ENCODE measurements around the gene GMDS.
"Not testable (repeated sequence)": the region's sequence is repeated elsewhere in the genome, so short reads cannot be mapped to it uniquely, and the experiment has no call there.

Gene GMDS

GRCh38 chr6:1762203-1762602 is 483.2 kb downstream of the GMDS start:
- no peak for DNase-seq

GRCh38 chr6:1761477-1761877 is 483.9 kb downstream of the GMDS start:
- no peak for DNase-seq

GRCh38 chr6:1760876-1761275 is 484.5 kb downstream of the GMDS start:
- DNase-seq: no peak

GRCh38 chr6:1759870-1760269 is 485.5 kb downstream of the GMDS start:
- no peak for DNase-seq

- peak; percentile 83 for DNase-seq
Observed at GRCh38 chr6:1758076-1758679, 487.2 kb downstream of the GMDS start.

GRCh38 chr6:1757131-1757530 is 488.3 kb downstream of the GMDS start:
- DNase-seq: no peak

- DNase-seq: no peak
Observed at GRCh38 chr6:1756472-1757129, 488.8 kb downstream of the GMDS start.

GRCh38 chr6:1751063-1751462 is 494.3 kb downstream of the GMDS start:
- not testable (repeated sequence) for DNase-seq

GRCh38 chr6:1749041-1749440 is 496.4 kb downstream of the GMDS start:
- DNase-seq: no peak

GRCh38 chr6:1747531-1747930 is 497.9 kb downstream of the GMDS start:
- no peak for DNase-seq

- DNase-seq: no peak
Observed at GRCh38 chr6:1747003-1747402, 498.4 kb downstream of the GMDS start.

GRCh38 chr6:1745814-1746213 is 499.6 kb downstream of the GMDS start:
- DNase-seq: no peak

GRCh38 chr6:1744543-1744942 is 500.9 kb downstream of the GMDS start:
- no peak for DNase-seq

- DNase-seq: no peak
Observed at GRCh38 chr6:1739680-1740079, 505.7 kb downstream of the GMDS start.

GRCh38 chr6:1739220-1739619 is 506.2 kb downstream of the GMDS start:
- DNase-seq: no peak

- DNase-seq: peak; percentile 84
Observed at GRCh38 chr6:1738558-1739081, 506.8 kb downstream of the GMDS start.

GRCh38 chr6:1737463-1738311 is 507.7 kb downstream of the GMDS start:
- no peak for DNase-seq

- DNase-seq: no peak
Observed at GRCh38 chr6:1736346-1737105, 508.9 kb downstream of the GMDS start.

- no peak for DNase-seq
Observed at GRCh38 chr6:1735239-1735803, 510.1 kb downstream of the GMDS start.

GRCh38 chr6:1730882-1731281 is 514.5 kb downstream of the GMDS start:
- no peak for DNase-seq

- no peak for DNase-seq
Observed at GRCh38 chr6:1729750-1730140, 515.7 kb downstream of the GMDS start.

- no peak for DNase-seq
Observed at GRCh38 chr6:1729133-1729749, 516.2 kb downstream of the GMDS start.

Data from NCI-H82 (cell line).